WERI-Rb-1 (cell line): ENCODE measurements around the gene SLC2A4.
"Not testable (repeated sequence)": the region's sequence is repeated elsewhere in the genome, so short reads cannot be mapped to it uniquely, and the experiment has no call there.

ENCODE experiments used
- DNase-seq: peaks from one replicate; pipeline ENCODE4 v3.0.0-alpha.2; 2020
- H3K27ac ChIP-seq: fragments of 250-450 bp; sonication (Bioruptor Pico); 2 replicates; pipeline ENCODE4 v1.5.1; 2020; ENCODE audit warnings: mild to moderate bottlenecking, moderate library complexity
- H3K27me3 ChIP-seq: fragments of 250-450 bp; sonication (Bioruptor Pico); 2 replicates; pipeline ENCODE4 v1.5.1; 2021; ENCODE audit warnings: mild to moderate bottlenecking, low read depth, moderate library complexity; ENCODE audit not compliant: insufficient read depth, severe bottlenecking
- H3K36me3 ChIP-seq: fragments of 250-450 bp; sonication (Bioruptor Pico); 2 replicates; pipeline ENCODE4 v1.5.1; 2020; ENCODE audit warnings: mild to moderate bottlenecking, moderate library complexity
- H3K4me3 ChIP-seq: 2 replicates; pipeline ENCODE4 v1.5.1; 2011; ENCODE audit warnings: low read depth, mild to moderate bottlenecking, control low read depth, low read length
- H3K9me3 ChIP-seq: fragments of 250-450 bp; sonication (Bioruptor Pico); 2 replicates; pipeline ENCODE4 v1.5.1; 2021; ENCODE audit warnings: mild to moderate bottlenecking, moderate library complexity; ENCODE audit not compliant: severe bottlenecking
- CTCF ChIP-seq: IDR thresholded peaks from 2 replicates; pipeline ENCODE4 v1.5.1; 2011; ENCODE audit warnings: low read depth, mild to moderate bottlenecking, control low read depth, inconsistent platforms, low read length

The SLC2A4 gene

GRCh38 chr17:7336240-7337175, 55.0 kb downstream of the SLC2A4 start, which contains the start of gene ACAP1:
ACAP1 (plus strand) TSS chr17:7336529; CDS start chr17:7336735, 206 bp downstream.
- TF ChIP-seq CTCF, result no peak
- Histone ChIP-seq H3K27me3 (no peaks in the 10 kb centered on the region), H3K4me3 (no peak within 1 kb of the TSS), H3K9me3 (no peaks in the 10 kb centered on the region), H3K36me3 (no peaks in the 10 kb centered on the region), H3K27ac (no peak within 1 kb of the TSS)
- no peak for DNase-seq

GRCh38 chr17:7337600-7337999, 56.1 kb downstream of the SLC2A4 start:
- H3K9me3 ChIP-seq, H3K27ac ChIP-seq, H3K4me3 ChIP-seq, DNase-seq, H3K36me3 ChIP-seq, H3K27me3 ChIP-seq: not testable (repeated sequence)
